Measurements from ENCODE around the gene LMAN1L.

- TF ChIP-seq, protein P1, sequence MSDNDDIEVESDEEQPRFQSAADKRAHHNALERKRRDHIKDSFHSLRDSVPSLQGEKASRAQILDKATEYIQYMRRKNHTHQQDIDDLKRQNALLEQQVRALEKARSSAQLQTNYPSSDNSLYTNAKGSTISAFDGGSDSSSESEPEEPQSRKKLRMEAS (IDR thresholded peaks at IDR 0.05; ENCODE audit: low read depth, low read length): no peak
- no peak for TF ChIP-seq POLR2A (IDR thresholded peaks at IDR 0.05; ENCODE audit: extremely low read depth, insufficient read length)
- no peak for TF ChIP-seq CTCF (IDR thresholded peaks at IDR 0.05; ENCODE audit: low read depth, low read length)
- no peak for TF ChIP-seq MYC (IDR thresholded peaks at IDR 0.05; ENCODE audit: low read depth, low read length)
Observed at GRCh38 chr15:74821091-74821789, 8.6 kb downstream of the LMAN1L start.
